Measurements from ENCODE around the gene SRSF7. TPM values are rescaled to one million over a fixed set of nuclear protein-coding genes. Genes with fewer than 3 reads are reported as not detected.

Gene SRSF7
- total and polyA plus RNA-seq, 4 donors, result 49.8 to 111 (median 65.2) TPM

GRCh38 chr2:38712413-38712812 lies 38.7 kb downstream of the SRSF7 start:
- Histone ChIP-seq H3K36me3 (ENCODE audit: control insufficient read depth in 4 of 4, insufficient read depth in 3 of 4, low read depth in 1 of 4, low read length in 3 of 4) (peaks cover 3 to 20% (median 7%) of the 10 kb centered on the region in 4 donors), H3K27ac (ENCODE audit: low read depth in 1 of 2, low read length in 2 of 2) (no peak overlapping the region), H3K4me3 (ENCODE audit: low read depth in 1 of 3, low read length in 3 of 3) (no peak overlapping the region), H3K4me1 (ENCODE audit: control insufficient read depth in 4 of 4, insufficient read depth in 4 of 4, low read length in 3 of 4) (no peaks in the 10 kb centered on the region), H3K9ac (ENCODE audit: low read depth in 1 of 2, low read length in 2 of 2) (no peak overlapping the region), H3K27me3 (ENCODE audit: control insufficient read depth in 4 of 4, insufficient read depth in 4 of 4, low read length in 3 of 4) (no peaks in the 10 kb centered on the region), H3K9me3 (ENCODE audit: control insufficient read depth in 4 of 4, low read length in 3 of 4) (no peaks in the 10 kb centered on the region)
- no peak for DNase-seq (ENCODE audit: low spot score)
- TF ChIP-seq RXRA (IDR thresholded peaks at IDR 0.05), result no peak
- no peak for TF ChIP-seq GABPA (IDR thresholded peaks at IDR 0.05 in 1 of 2, conservative IDR thresholded peaks at IDR 0.05 in 1 of 2)
- TF ChIP-seq HNF4G (IDR thresholded peaks at IDR 0.05), result no peak
- TF ChIP-seq REST (IDR thresholded peaks at IDR 0.05), result no peak
- TF ChIP-seq ZBTB33 (IDR thresholded peaks at IDR 0.05), result no peak
- TF ChIP-seq HNF4A (conservative IDR thresholded peaks at IDR 0.05), result no peak
- no peak for TF ChIP-seq YY1 (IDR thresholded peaks at IDR 0.05)
- no peak for TF ChIP-seq RAD21 (IDR thresholded peaks at IDR 0.05)
- TF ChIP-seq, protein P1, sequence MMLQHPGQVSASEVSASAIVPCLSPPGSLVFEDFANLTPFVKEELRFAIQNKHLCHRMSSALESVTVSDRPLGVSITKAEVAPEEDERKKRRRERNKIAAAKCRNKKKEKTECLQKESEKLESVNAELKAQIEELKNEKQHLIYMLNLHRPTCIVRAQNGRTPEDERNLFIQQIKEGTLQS (IDR thresholded peaks at IDR 0.05), result no peak
- no peak for TF ChIP-seq JUND (IDR thresholded peaks at IDR 0.05)
- TF ChIP-seq TAF1 (conservative IDR thresholded peaks at IDR 0.05), result no peak
- no peak for TF ChIP-seq EGR1 (IDR thresholded peaks at IDR 0.05; ENCODE audit: low read depth in 2 of 2)
- no peak for TF ChIP-seq SP1 (IDR thresholded peaks at IDR 0.05)
- no peak for TF ChIP-seq FOXA2 (IDR thresholded peaks at IDR 0.05)
- no peak for TF ChIP-seq NR2F2 (IDR thresholded peaks at IDR 0.05)
- TF ChIP-seq FOXA1 (IDR thresholded peaks at IDR 0.05), result no peak
- WGBS, result 98% methylated on average over 7 of the region's 7 CpGs

GRCh38 chr2:38711558-38711957 lies 39.6 kb downstream of the SRSF7 start:
- Histone ChIP-seq H3K9ac (ENCODE audit: low read depth in 1 of 2, low read length in 2 of 2) (no peak overlapping the region), H3K27me3 (ENCODE audit: control insufficient read depth in 4 of 4, insufficient read depth in 4 of 4, low read length in 3 of 4) (no peaks in the 10 kb centered on the region), H3K36me3 (ENCODE audit: control insufficient read depth in 4 of 4, insufficient read depth in 3 of 4, low read depth in 1 of 4, low read length in 3 of 4) (peaks cover 3 to 22% (median 7%) of the 10 kb centered on the region in 4 donors), H3K9me3 (ENCODE audit: control insufficient read depth in 4 of 4, low read length in 3 of 4) (no peaks in the 10 kb centered on the region), H3K27ac (ENCODE audit: low read depth in 1 of 2, low read length in 2 of 2) (no peak overlapping the region), H3K4me1 (ENCODE audit: control insufficient read depth in 4 of 4, insufficient read depth in 4 of 4, low read length in 3 of 4) (no peaks in the 10 kb centered on the region), H3K4me3 (ENCODE audit: low read depth in 1 of 3, low read length in 3 of 3) (no peak overlapping the region)
- no peak for DNase-seq (ENCODE audit: low spot score)
- TF ChIP-seq HNF4A (conservative IDR thresholded peaks at IDR 0.05), result no peak
